SJSA1 (cell line): ENCODE data around the gene MBP. TPM values are rescaled to one million over a fixed set of nuclear protein-coding genes. Genes with fewer than 3 reads are reported as not detected.

Experiments used
- DNase-seq, 2 experiments: peaks; one replicate each; pipeline ENCODE4 v3.0.0-alpha.2; 2015 to 2020; ENCODE audit warnings: low spot score in 2 of 2, low read depth in 1 of 2
- H3K27ac ChIP-seq: fragments of 250-450 bp; sonication (Bioruptor Pico); 2 replicates; pipeline ENCODE4 v1.5.1; 2020; ENCODE audit warnings: mild to moderate bottlenecking, moderate library complexity
- H3K27me3 ChIP-seq: fragments of 250-450 bp; sonication (Bioruptor Pico); replicated peaks from 2 replicates; pipeline ENCODE4 v1.5.1; 2020; ENCODE audit warnings: mild to moderate bottlenecking, moderate library complexity
- H3K36me3 ChIP-seq: fragments of 250-450 bp; sonication (Bioruptor Pico); 2 replicates; pipeline ENCODE4 v1.5.1; 2020; ENCODE audit warnings: mild to moderate bottlenecking
- H3K4me1 ChIP-seq: fragments of 250-450 bp; sonication (Bioruptor Pico); replicated peaks from 2 replicates; pipeline ENCODE4 v1.6.1; 2021; ENCODE audit warnings: mild to moderate bottlenecking
- H3K4me3 ChIP-seq: fragments of 250-450 bp; sonication (Bioruptor Pico); 2 replicates; pipeline ENCODE4 v1.5.1; 2020; ENCODE audit warnings: mild to moderate bottlenecking
- H3K9me3 ChIP-seq: fragments of 250-450 bp; sonication (Bioruptor Pico); replicated peaks from 2 replicates; pipeline ENCODE4 v1.5.1; 2020; ENCODE audit warnings: mild to moderate bottlenecking
- total RNA-seq: library from RNA; depleted of rRNA; stranded (reverse); fragments of >200 nt; shearing (Covaris generic); gene quantifications from 2 replicates; pipeline ENCODE4 v1.2.3, GENCODE V29; 2014

Gene MBP
- total RNA-seq, 1 experiment from 2014 or later: not detected

GRCh38 chr18:77121523-77121922 is 11.1 kb downstream of the MBP start:
- H3K4me1 ChIP-seq: peaks cover 8% of the 10 kb centered on the region; the same call in 1 of the 2 replicates
- no peak overlapping the region for H3K4me3 ChIP-seq
- H3K27me3 ChIP-seq: no peaks in the 10 kb centered on the region
- no peak for DNase-seq
- no peaks in the 10 kb centered on the region for H3K9me3 ChIP-seq
- H3K27ac ChIP-seq: no peak overlapping the region
- no peaks in the 10 kb centered on the region for H3K36me3 ChIP-seq

- Histone ChIP-seq H3K36me3 (no peaks in the 10 kb centered on the region), H3K4me3 (no peak overlapping the region), H3K27ac (no peak overlapping the region), H3K4me1 (peaks cover 6% of the 10 kb centered on the region; the same call in 1 of the 2 replicates), H3K9me3 (no peaks in the 10 kb centered on the region), H3K27me3 (no peaks in the 10 kb centered on the region)
- no peak for DNase-seq
Observed at GRCh38 chr18:77119851-77120491, 12.6 kb downstream of the MBP start.

GRCh38 chr18:77119101-77119850 is 13.3 kb downstream of the MBP start:
- no peak overlapping the region for H3K27ac ChIP-seq
- no peaks in the 10 kb centered on the region for H3K4me1 ChIP-seq
- DNase-seq: no peak
- H3K36me3 ChIP-seq: no peaks in the 10 kb centered on the region
- no peaks in the 10 kb centered on the region for H3K27me3 ChIP-seq
- H3K9me3 ChIP-seq: no peaks in the 10 kb centered on the region
- H3K4me3 ChIP-seq: no peak overlapping the region

- Histone ChIP-seq H3K4me1 (no peaks in the 10 kb centered on the region), H3K27me3 (no peaks in the 10 kb centered on the region), H3K36me3 (no peaks in the 10 kb centered on the region), H3K9me3 (no peaks in the 10 kb centered on the region), H3K4me3 (no peak overlapping the region), H3K27ac (no peak overlapping the region)
- DNase-seq: no peak
Observed at GRCh38 chr18:77118256-77119090, 14.1 kb downstream of the MBP start.

GRCh38 chr18:77116201-77117080 is 16.1 kb downstream of the MBP start:
- Histone ChIP-seq H3K4me1 (no peaks in the 10 kb centered on the region), H3K27me3 (no peaks in the 10 kb centered on the region), H3K4me3 (no peak overlapping the region), H3K9me3 (no peaks in the 10 kb centered on the region), H3K36me3 (no peaks in the 10 kb centered on the region), H3K27ac (no peak overlapping the region)
- peak in 1 of 2 experiments; percentile 19 for DNase-seq

GRCh38 chr18:77115192-77115953 is 17.2 kb downstream of the MBP start:
- Histone ChIP-seq H3K27ac (no peak overlapping the region), H3K36me3 (no peaks in the 10 kb centered on the region), H3K9me3 (no peaks in the 10 kb centered on the region), H3K4me1 (no peaks in the 10 kb centered on the region), H3K4me3 (no peak overlapping the region), H3K27me3 (no peaks in the 10 kb centered on the region)
- peak in 1 of 2 experiments; percentile 16 for DNase-seq

GRCh38 chr18:77114415-77115191 is 18.0 kb downstream of the MBP start:
- no peaks in the 10 kb centered on the region for H3K27me3 ChIP-seq
- peak in 1 of 2 experiments; percentile 33 for DNase-seq
- H3K27ac ChIP-seq: no peak overlapping the region
- no peaks in the 10 kb centered on the region for H3K36me3 ChIP-seq
- peaks cover 1% of the 10 kb centered on the region for H3K4me1 ChIP-seq
- H3K4me3 ChIP-seq: no peak overlapping the region
- H3K9me3 ChIP-seq: no peaks in the 10 kb centered on the region

- H3K27ac ChIP-seq: no peak overlapping the region
- DNase-seq: no peak
Observed at GRCh38 chr18:77114152-77114414, 18.5 kb downstream of the MBP start.

GRCh38 chr18:77113361-77114151 is 19.0 kb downstream of the MBP start:
- Histone ChIP-seq H3K27me3 (no peaks in the 10 kb centered on the region), H3K4me1 (peaks cover 12% of the 10 kb centered on the region), H3K27ac (no peak overlapping the region), H3K9me3 (no peaks in the 10 kb centered on the region), H3K4me3 (no peak overlapping the region), H3K36me3 (no peaks in the 10 kb centered on the region)
- DNase-seq: peak in 1 of 2 experiments; percentile 32

More at GRCh38 chr18:77114152-77114414, 18.5 kb downstream of the MBP start:
- H3K27me3 ChIP-seq: no peaks in the 10 kb centered on the region
- no peak overlapping the region for H3K4me3 ChIP-seq
- H3K36me3 ChIP-seq: no peaks in the 10 kb centered on the region
- no peaks in the 10 kb centered on the region for H3K9me3 ChIP-seq
- peaks cover 6% of the 10 kb centered on the region for H3K4me1 ChIP-seq

- Histone ChIP-seq H3K4me3 (no peak overlapping the region), H3K27me3 (no peaks in the 10 kb centered on the region), H3K9me3 (no peaks in the 10 kb centered on the region), H3K27ac (no peak overlapping the region), H3K4me1 (peaks cover 20% of the 10 kb centered on the region), H3K36me3 (no peaks in the 10 kb centered on the region)
- DNase-seq: no peak
Observed at GRCh38 chr18:77112747-77113092, 19.9 kb downstream of the MBP start.

- Histone ChIP-seq H3K4me1 (peaks cover 25% of the 10 kb centered on the region), H3K4me3 (no peak overlapping the region), H3K27me3 (no peaks in the 10 kb centered on the region), H3K27ac (no peak overlapping the region), H3K36me3 (no peaks in the 10 kb centered on the region), H3K9me3 (no peaks in the 10 kb centered on the region)
- DNase-seq: peak in 1 of 2 experiments; percentile 36
Observed at GRCh38 chr18:77111951-77112746, 20.4 kb downstream of the MBP start.
